Fibroblast of skin of back (primary cell): ENCODE measurements around the gene FYB1.
A peak's percentile ranks its signal among the peaks of the same experiment; 100 is the strongest.

Experiments used
- DNase-seq: peaks from one replicate; pipeline ENCODE4 v3.0.0-alpha.2; 2013

Gene FYB1

GRCh38 chr5:39203951-39204350 is 15.4 kb downstream of the FYB1 start:
- DNase-seq: no peak

GRCh38 chr5:39203275-39203922 is 16.0 kb downstream of the FYB1 start:
- DNase-seq: no peak

- DNase-seq: no peak
These were observed 16.6 kb downstream of the FYB1 start for GRCh38 chr5:39202597-39203274.

GRCh38 chr5:39201781-39202596 is 17.4 kb downstream of the FYB1 start:
- no peak for DNase-seq

- no peak for DNase-seq
These were observed 18.1 kb downstream of the FYB1 start for GRCh38 chr5:39201160-39201780.

GRCh38 chr5:39200081-39200480 is 19.3 kb downstream of the FYB1 start:
- DNase-seq: no peak

GRCh38 chr5:39199335-39199734 is 20.0 kb downstream of the FYB1 start:
- no peak for DNase-seq

GRCh38 chr5:39198127-39198526 is 21.2 kb downstream of the FYB1 start:
- no peak for DNase-seq

GRCh38 chr5:39197556-39197955 is 21.8 kb downstream of the FYB1 start:
- DNase-seq: no peak

- no peak for DNase-seq
These were observed 24.1 kb downstream of the FYB1 start for GRCh38 chr5:39195198-39195826.

- DNase-seq: peak; percentile 12
These were observed 24.8 kb downstream of the FYB1 start for GRCh38 chr5:39194466-39195136.

GRCh38 chr5:39193553-39194465 is 25.6 kb downstream of the FYB1 start:
- DNase-seq: no peak

GRCh38 chr5:39192450-39193160 is 26.8 kb downstream of the FYB1 start:
- DNase-seq: no peak

- DNase-seq: no peak
These were observed 28.1 kb downstream of the FYB1 start for GRCh38 chr5:39191216-39191615.

- no peak for DNase-seq
These were observed 28.9 kb downstream of the FYB1 start for GRCh38 chr5:39190311-39191102.

GRCh38 chr5:39189292-39189955 is 29.9 kb downstream of the FYB1 start:
- DNase-seq: no peak

GRCh38 chr5:39187831-39188731 is 31.3 kb downstream of the FYB1 start:
- DNase-seq: no peak
